H9 (cell line): ENCODE results near the gene AGO3. TPM values are rescaled to one million over a fixed set of nuclear protein-coding genes. Genes with fewer than 3 reads are reported as not detected.

Experiments
- DNase-seq: peaks from one replicate; pipeline ENCODE4 v3.0.0-alpha.2; 2017
- H2AFZ ChIP-seq: one replicate; pipeline ENCODE4 v1.6.1; 2013; ENCODE audit warnings: mild to moderate bottlenecking, low read length, control low read depth, moderate library complexity
- H2AK5ac ChIP-seq: 2 replicates; pipeline ENCODE4 v1.6.1; 2013; ENCODE audit warnings: low read length, control low read depth, mixed read lengths; ENCODE audit not compliant: insufficient read length
- H2BK120ac ChIP-seq: one replicate; pipeline ENCODE4 v1.6.1; 2013; ENCODE audit warnings: low read depth, mild to moderate bottlenecking, low read length, control low read depth, inconsistent platforms; ENCODE audit not compliant: poor library complexity, severe bottlenecking
- H2BK12ac ChIP-seq: 2 replicates; pipeline ENCODE4 v1.6.1; 2013; ENCODE audit warnings: low read length, control low read depth, mixed read lengths, low read depth; ENCODE audit not compliant: insufficient read length
- H2BK15ac ChIP-seq: 2 replicates; pipeline ENCODE4 v1.6.1; 2013; ENCODE audit warnings: low read depth, low read length, control low read depth
- H2BK20ac ChIP-seq: one replicate; pipeline ENCODE4 v1.6.1; 2013; ENCODE audit warnings: low read depth, mild to moderate bottlenecking, low read length, control low read depth, inconsistent platforms; ENCODE audit not compliant: poor library complexity, severe bottlenecking
- H2BK5ac ChIP-seq: 2 replicates; pipeline ENCODE4 v1.6.1; 2013; ENCODE audit warnings: low read length, control low read depth, mixed read lengths; ENCODE audit not compliant: insufficient read length
- H3K14ac ChIP-seq: 2 replicates; pipeline ENCODE4 v1.6.1; 2013; ENCODE audit warnings: low read length, control low read depth; ENCODE audit not compliant: insufficient read depth
- H3K18ac ChIP-seq: 2 replicates; pipeline ENCODE4 v1.6.1; 2013; ENCODE audit warnings: low read depth, mild to moderate bottlenecking, mixed read lengths, low read length, control low read depth; ENCODE audit not compliant: insufficient read length
- H3K23ac ChIP-seq: 2 replicates; pipeline ENCODE4 v1.6.1; 2013; ENCODE audit warnings: low read length, control low read depth, mixed read lengths, low read depth; ENCODE audit not compliant: insufficient read length
- H3K23me2 ChIP-seq: 2 replicates; pipeline ENCODE4 v1.6.1; 2013; ENCODE audit warnings: low read depth, mild to moderate bottlenecking, mixed read lengths, low read length, control low read depth; ENCODE audit not compliant: insufficient read length, poor library complexity, severe bottlenecking
- H3K27ac ChIP-seq: 2 replicates; pipeline ENCODE4 v1.5.1; 2013; ENCODE audit warnings: low read length, control low read depth, mixed read lengths, low read depth; ENCODE audit not compliant: insufficient read length
- H3K27me3 ChIP-seq: 2 replicates; pipeline ENCODE4 v1.6.1; 2013; ENCODE audit warnings: low read length, control low read depth, inconsistent platforms; ENCODE audit not compliant: insufficient read depth
- H3K4ac ChIP-seq: 2 replicates; pipeline ENCODE4 v1.6.1; 2013; ENCODE audit warnings: low read depth, mild to moderate bottlenecking, control low read depth, inconsistent platforms, low read length, moderate library complexity
- H3K4me1 ChIP-seq: 2 replicates; pipeline ENCODE4 v1.6.1; 2013; ENCODE audit warnings: low read length, control low read depth, inconsistent platforms; ENCODE audit not compliant: insufficient read depth
- H3K4me2 ChIP-seq: 2 replicates; pipeline ENCODE4 v1.6.1; 2013; ENCODE audit warnings: low read length, control low read depth, mixed read lengths; ENCODE audit not compliant: insufficient read length, insufficient read depth
- H3K56ac ChIP-seq: 2 replicates; pipeline ENCODE4 v1.6.1; 2013; ENCODE audit warnings: low read depth, mild to moderate bottlenecking, mixed read lengths, low read length, control low read depth; ENCODE audit not compliant: insufficient read length
- H3K79me1 ChIP-seq: 2 replicates; pipeline ENCODE4 v1.6.1; 2013; ENCODE audit warnings: low read depth, mild to moderate bottlenecking, moderate library complexity, low read length, control low read depth, inconsistent platforms; ENCODE audit not compliant: insufficient read depth, poor library complexity, severe bottlenecking
- H3K79me2 ChIP-seq: 2 replicates; pipeline ENCODE4 v1.6.1; 2013; ENCODE audit warnings: low read length, control low read depth, inconsistent platforms; ENCODE audit not compliant: insufficient read depth
- H3K9ac ChIP-seq: 2 replicates; pipeline ENCODE4 v1.6.1; 2013; ENCODE audit warnings: low read length, control low read depth, mixed read lengths; ENCODE audit not compliant: insufficient read length; ENCODE audit errors: extremely low read depth
- H3K9me3 ChIP-seq: one replicate; pipeline ENCODE4 v1.6.1; 2013; ENCODE audit warnings: low read depth, low read length, inconsistent platforms; ENCODE audit not compliant: control insufficient read depth
- H3T11ph ChIP-seq: one replicate; pipeline ENCODE4 v1.6.1; 2013; ENCODE audit warnings: mild to moderate bottlenecking, low read length, control low read depth, inconsistent platforms
- H4K20me1 ChIP-seq: one replicate; pipeline ENCODE4 v1.6.1; 2013; ENCODE audit not compliant: control insufficient read depth, insufficient read length, insufficient read depth
- H4K5ac ChIP-seq: 2 replicates; pipeline ENCODE4 v1.6.1; 2013; ENCODE audit warnings: low read depth, mild to moderate bottlenecking, mixed read lengths, low read length, control low read depth; ENCODE audit not compliant: insufficient read length
- H4K8ac ChIP-seq: replicated peaks from 2 replicates; pipeline ENCODE4 v1.6.1; 2013; ENCODE audit warnings: low read length, control low read depth, mixed read lengths, low read depth; ENCODE audit not compliant: insufficient read length
- H4K91ac ChIP-seq: 2 replicates; pipeline ENCODE4 v1.6.1; 2013; ENCODE audit warnings: low read depth, mild to moderate bottlenecking, moderate library complexity, mixed read lengths, low read length, control low read depth; ENCODE audit not compliant: insufficient read length
- H3K27ac Mint-ChIP-seq, 3 experiments: 2 replicates in 2 of 3; 3 replicates in 1 of 3; pipeline ENCODE4 v1.8.0; 2020 to 2021; ENCODE audit warnings: mixed read lengths in 3 of 3, mild to moderate bottlenecking in 1 of 3, moderate library complexity in 1 of 3
- H3K27me3 Mint-ChIP-seq: 2 replicates; pipeline ENCODE4 v1.8.0; 2021; ENCODE audit warnings: low read depth, mild to moderate bottlenecking, moderate library complexity, mixed read lengths
- H3K36me3 Mint-ChIP-seq, 3 experiments: 2 replicates in 2 of 3; 3 replicates in 1 of 3; pipeline ENCODE4 v1.8.0; 2020 to 2021; ENCODE audit warnings: low read depth in 3 of 3, mixed read lengths in 3 of 3; ENCODE audit not compliant: insufficient read depth in 1 of 3
- H3K4me1 Mint-ChIP-seq, 2 experiments: 2 replicates each; pipeline ENCODE4 v1.8.0; 2020; ENCODE audit warnings: mixed read lengths in 2 of 2
- H3K4me3 Mint-ChIP-seq, 2 experiments: 2 replicates in 1 of 2; 3 replicates in 1 of 2; pipeline ENCODE4 v1.8.0; 2020 to 2021; ENCODE audit warnings: mild to moderate bottlenecking in 2 of 2, mixed read lengths in 2 of 2, moderate library complexity in 1 of 2
- H3K9me3 Mint-ChIP-seq, 2 experiments: 2 replicates in 1 of 2; 3 replicates in 1 of 2; pipeline ENCODE4 v1.8.0; 2020; ENCODE audit warnings: mild to moderate bottlenecking in 2 of 2, mixed read lengths in 2 of 2, moderate library complexity in 1 of 2
- total RNA-seq: library from RNA; stranded (reverse); gene quantifications from 2 replicates; pipeline ENCODE4 v1.2.1, GENCODE V29; 2021
- TF ChIP-seq, protein P1 (sequence below): fragments of 200-600 bp; sonication (generic); conservative IDR thresholded peaks from 3 replicates; pipeline ENCODE4 v1.8.0; 2021; ENCODE audit warnings: antibody characterized with exemption, mild to moderate bottlenecking

The AGO3 gene
- total RNA-seq, 1 experiment from 2014 or later, result 27.0 TPM

- Histone ChIP-seq H3K14ac (no peak overlapping the region), H3K4me1 (no peaks in the 10 kb centered on the region), H3K23ac (no peak overlapping the region), H3K79me1 (peaks cover 2% of the 10 kb centered on the region), H2BK12ac (no peak overlapping the region), H4K91ac (no peak overlapping the region), H2AK5ac (no peak overlapping the region), H2AFZ (no peak overlapping the region), H3K27ac (no peak overlapping the region), H3K4me2 (no peak overlapping the region), H3K79me2 (peaks cover 20% of the 10 kb centered on the region; the same call in 1 of the 2 replicates), H3K4ac (no peak overlapping the region), H3K27me3 (no peaks in the 10 kb centered on the region), H2BK5ac (no peak overlapping the region), H3K18ac (no peak overlapping the region), H3T11ph (no peak overlapping the region), H3K23me2 (peaks cover 11% of the 10 kb centered on the region), H4K20me1 (no peaks in the 10 kb centered on the region), H4K8ac (no peak overlapping the region), H2BK15ac (no peak overlapping the region), H2BK20ac (no peak overlapping the region), H3K9ac (peak overlapping the region; percentile 29), H3K56ac (no peak overlapping the region), H3K9me3 (no peaks in the 10 kb centered on the region), H2BK120ac (no peak overlapping the region), H4K5ac (no peak overlapping the region)
- DNase-seq, result no peak
- TF ChIP-seq, protein P1, sequence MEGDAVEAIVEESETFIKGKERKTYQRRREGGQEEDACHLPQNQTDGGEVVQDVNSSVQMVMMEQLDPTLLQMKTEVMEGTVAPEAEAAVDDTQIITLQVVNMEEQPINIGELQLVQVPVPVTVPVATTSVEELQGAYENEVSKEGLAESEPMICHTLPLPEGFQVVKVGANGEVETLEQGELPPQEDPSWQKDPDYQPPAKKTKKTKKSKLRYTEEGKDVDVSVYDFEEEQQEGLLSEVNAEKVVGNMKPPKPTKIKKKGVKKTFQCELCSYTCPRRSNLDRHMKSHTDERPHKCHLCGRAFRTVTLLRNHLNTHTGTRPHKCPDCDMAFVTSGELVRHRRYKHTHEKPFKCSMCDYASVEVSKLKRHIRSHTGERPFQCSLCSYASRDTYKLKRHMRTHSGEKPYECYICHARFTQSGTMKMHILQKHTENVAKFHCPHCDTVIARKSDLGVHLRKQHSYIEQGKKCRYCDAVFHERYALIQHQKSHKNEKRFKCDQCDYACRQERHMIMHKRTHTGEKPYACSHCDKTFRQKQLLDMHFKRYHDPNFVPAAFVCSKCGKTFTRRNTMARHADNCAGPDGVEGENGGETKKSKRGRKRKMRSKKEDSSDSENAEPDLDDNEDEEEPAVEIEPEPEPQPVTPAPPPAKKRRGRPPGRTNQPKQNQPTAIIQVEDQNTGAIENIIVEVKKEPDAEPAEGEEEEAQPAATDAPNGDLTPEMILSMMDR, result no peak
- no peaks in the 10 kb centered on the region for H3K9me3 Mint-ChIP-seq
- peaks cover 0 to 7% (median 2%) of the 10 kb centered on the region in 3 experiments; a peak in 3 of 7 replicates for H3K36me3 Mint-ChIP-seq
- no peaks in the 10 kb centered on the region; the same call in 1 of the 2 replicates for H3K27me3 Mint-ChIP-seq
- H3K4me3 Mint-ChIP-seq, result peak overlapping the region; percentile 94 to 98
- peaks cover 28 to 32% of the 10 kb centered on the region in 2 experiments for H3K4me1 Mint-ChIP-seq
- no peak overlapping the region for H3K27ac Mint-ChIP-seq
Measured at GRCh38 chr1:35932941-35933340, 2.0 kb downstream of the AGO3 start.
